Measurements from ENCODE around the gene TXNRD1. TPM values are rescaled to one million over a fixed set of nuclear protein-coding genes. Genes with fewer than 3 reads are reported as not detected.
A peak's percentile ranks its signal among the peaks of the same experiment; 100 is the strongest.

TXNRD1 gene
- total RNA-seq, 2 donors from 2014 or later = 35.9 to 36.6 TPM

DNA sequence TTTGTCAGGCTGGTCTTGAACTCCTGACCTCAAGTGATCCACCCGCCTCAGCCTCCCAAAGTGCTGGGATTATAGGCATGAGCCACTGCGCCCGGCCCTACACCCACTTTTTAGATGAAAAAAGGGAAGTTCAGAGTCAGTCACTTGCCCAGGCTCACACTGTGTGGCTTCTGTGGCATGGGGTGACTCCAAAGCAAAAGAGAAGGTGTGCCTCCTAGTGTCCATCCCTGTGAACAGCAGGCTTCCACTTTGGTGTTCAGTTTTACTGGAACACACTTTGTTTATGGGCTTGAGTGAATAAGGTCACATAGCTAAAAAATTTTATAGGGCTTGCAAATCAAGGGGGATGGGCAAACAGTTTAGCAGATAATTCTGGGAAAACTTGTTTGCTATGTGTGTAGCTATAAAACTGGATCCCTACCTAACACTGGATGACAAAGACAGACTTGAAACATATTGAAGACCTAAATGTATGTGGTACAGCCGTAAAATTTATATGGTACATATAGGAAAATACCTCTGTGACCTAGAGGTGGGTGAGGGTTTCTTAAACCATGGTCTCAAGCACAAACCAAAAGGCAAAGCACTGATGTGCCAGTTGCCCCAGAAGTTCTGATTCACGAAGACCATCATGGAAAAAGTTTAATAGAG is 142.9 kb downstream of the TXNRD1 start:
- DNase-seq = peak; percentile 61 to 75 (median 70)
- H3K27ac ChIP-seq = no peak overlapping the region
- peak; percentile 72 for ATAC-seq
- no peaks in the 10 kb centered on the region for H3K4me1 ChIP-seq
- no peaks in the 10 kb centered on the region for H3K36me3 ChIP-seq (replicated peaks in 1 of 2; ENCODE audit: insufficient read depth in 1 of 2, low read depth in 2 of 2)
- H3K4me3 ChIP-seq = no peak overlapping the region
- intact Hi-C loops (cut with DNase I) = loop anchor here (5.0 kb wide), 1 partner anchor 151 kb away; no protein-coding TSS in a partner anchor
- no peaks in the 10 kb centered on the region for H3K27me3 ChIP-seq
- H3K9me3 ChIP-seq = no peaks in the 10 kb centered on the region
- TF ChIP-seq POLR2A (IDR thresholded peaks at IDR 0.05) = no peak
- TF ChIP-seq, protein P1, sequence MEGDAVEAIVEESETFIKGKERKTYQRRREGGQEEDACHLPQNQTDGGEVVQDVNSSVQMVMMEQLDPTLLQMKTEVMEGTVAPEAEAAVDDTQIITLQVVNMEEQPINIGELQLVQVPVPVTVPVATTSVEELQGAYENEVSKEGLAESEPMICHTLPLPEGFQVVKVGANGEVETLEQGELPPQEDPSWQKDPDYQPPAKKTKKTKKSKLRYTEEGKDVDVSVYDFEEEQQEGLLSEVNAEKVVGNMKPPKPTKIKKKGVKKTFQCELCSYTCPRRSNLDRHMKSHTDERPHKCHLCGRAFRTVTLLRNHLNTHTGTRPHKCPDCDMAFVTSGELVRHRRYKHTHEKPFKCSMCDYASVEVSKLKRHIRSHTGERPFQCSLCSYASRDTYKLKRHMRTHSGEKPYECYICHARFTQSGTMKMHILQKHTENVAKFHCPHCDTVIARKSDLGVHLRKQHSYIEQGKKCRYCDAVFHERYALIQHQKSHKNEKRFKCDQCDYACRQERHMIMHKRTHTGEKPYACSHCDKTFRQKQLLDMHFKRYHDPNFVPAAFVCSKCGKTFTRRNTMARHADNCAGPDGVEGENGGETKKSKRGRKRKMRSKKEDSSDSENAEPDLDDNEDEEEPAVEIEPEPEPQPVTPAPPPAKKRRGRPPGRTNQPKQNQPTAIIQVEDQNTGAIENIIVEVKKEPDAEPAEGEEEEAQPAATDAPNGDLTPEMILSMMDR (IDR thresholded peaks at IDR 0.05) = peak; percentile 77 to 89 (median 83)
- 63 to 70% methylated on average over 4 to 5 of the region's 5 CpGs for WGBS, 2 donors

DNA sequence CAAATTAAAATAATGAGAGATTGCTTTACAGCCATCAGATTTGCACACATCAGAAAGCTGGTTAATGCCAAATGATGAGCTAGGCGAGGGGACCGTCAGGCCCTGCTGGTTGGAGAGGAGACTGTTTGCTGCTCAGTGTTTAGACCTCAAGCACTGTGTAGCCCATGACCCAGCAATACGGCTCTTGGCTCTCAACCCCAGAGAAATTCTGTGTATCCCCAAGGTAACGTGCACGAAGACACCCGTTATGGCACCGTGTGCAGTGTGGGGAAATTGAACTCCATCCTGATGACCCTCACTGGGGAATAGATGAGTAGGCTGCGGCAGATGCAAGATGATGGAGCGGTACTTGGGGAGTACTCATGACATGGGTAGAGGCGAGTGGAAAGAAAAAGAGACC is 143.6 kb downstream of the TXNRD1 start:
- H3K4me1 ChIP-seq = no peaks in the 10 kb centered on the region

GRCh38 chr12:104360157-104360556 is 144.6 kb downstream of the TXNRD1 start:
- WGBS, 2 donors = 94 to 97% methylated on average over 3 of the region's 3 CpGs
- Histone ChIP-seq H3K27ac (no peak overlapping the region), H3K36me3 (replicated peaks in 1 of 2; ENCODE audit: insufficient read depth in 1 of 2, low read depth in 2 of 2) (no peaks in the 10 kb centered on the region), H3K27me3 (no peaks in the 10 kb centered on the region), H3K4me3 (no peak overlapping the region), H3K9me3 (no peaks in the 10 kb centered on the region), H3K4me1 (no peaks in the 10 kb centered on the region)
- DNase-seq (no peak), ATAC-seq (no peak)
- TF ChIP-seq POLR2A (IDR thresholded peaks at IDR 0.05) = no peak
- TF ChIP-seq, protein P1 (IDR thresholded peaks at IDR 0.05) = no peak
- intact Hi-C loops (cut with DNase I) = no loop called here

More for the DNA sequence above, 143.6 kb downstream of the TXNRD1 start:
- no peak for TF ChIP-seq POLR2A (IDR thresholded peaks at IDR 0.05)
- TF ChIP-seq, protein P1 (IDR thresholded peaks at IDR 0.05) = no peak
- WGBS, 2 donors = 76 to 87% methylated on average over 10 of the region's 10 CpGs
- Histone ChIP-seq H3K9me3 (no peaks in the 10 kb centered on the region), H3K36me3 (replicated peaks in 1 of 2; ENCODE audit: insufficient read depth in 1 of 2, low read depth in 2 of 2) (no peaks in the 10 kb centered on the region), H3K27me3 (no peaks in the 10 kb centered on the region), H3K4me3 (no peak overlapping the region), H3K27ac (no peak overlapping the region)
- DNase-seq (no peak), ATAC-seq (no peak)
- intact Hi-C loops (cut with DNase I) = loop anchor here (5.0 kb wide), 1 partner anchor 152 kb away; no protein-coding TSS in a partner anchor

DNA sequence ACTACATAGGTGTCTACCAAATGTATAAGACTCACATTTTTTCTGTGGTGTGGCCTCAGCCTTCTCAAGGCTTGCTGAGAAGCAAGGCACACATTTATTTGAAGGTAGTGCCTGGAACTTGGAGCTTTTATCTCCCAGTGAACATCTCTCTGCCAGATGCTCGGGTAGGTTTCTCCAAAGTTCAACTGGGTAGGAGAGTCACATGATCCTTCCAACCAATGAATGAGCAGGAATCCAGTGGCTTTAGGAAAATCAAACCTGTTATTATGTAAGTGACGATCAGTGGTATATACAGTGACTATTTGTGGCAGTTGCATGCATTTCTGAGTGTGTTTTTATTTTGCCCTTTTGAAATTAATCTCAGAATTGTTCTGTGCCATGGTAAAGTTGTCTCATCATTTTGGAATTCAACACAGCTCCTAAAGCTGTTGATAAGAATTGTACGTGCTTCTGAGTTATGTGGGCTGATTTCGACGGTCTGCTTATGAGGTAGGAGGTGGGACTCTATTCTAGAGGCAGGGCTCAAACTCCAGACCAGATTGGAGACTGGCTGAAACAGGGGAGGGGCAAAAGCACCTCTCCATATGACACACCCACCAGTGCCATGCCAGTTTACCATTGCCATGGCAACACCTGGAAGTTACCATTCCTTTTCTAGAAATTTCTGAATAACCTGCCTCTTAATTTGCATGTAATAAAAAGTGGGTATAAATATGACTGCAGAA is 145.6 kb downstream of the TXNRD1 start:
- no peak overlapping the region for H3K4me3 ChIP-seq
- H3K4me1 ChIP-seq = no peaks in the 10 kb centered on the region
- ATAC-seq (peak; percentile 76), DNase-seq (peak; percentile 13 to 41 (median 25))
- no peaks in the 10 kb centered on the region for H3K27me3 ChIP-seq
- intact Hi-C loops (cut with DNase I) = no loop called here
- 22 to 41% methylated on average over 5 of the region's 5 CpGs for WGBS, 2 donors
- H3K27ac ChIP-seq = no peak overlapping the region
- TF ChIP-seq POLR2A (IDR thresholded peaks at IDR 0.05) = no peak
- TF ChIP-seq, protein P1 (IDR thresholded peaks at IDR 0.05) = no peak
- H3K36me3 ChIP-seq (replicated peaks in 1 of 2; ENCODE audit: insufficient read depth in 1 of 2, low read depth in 2 of 2) = no peaks in the 10 kb centered on the region
- no peaks in the 10 kb centered on the region for H3K9me3 ChIP-seq

Measured in body of pancreas (tissue), 4 donors.